HG03039 (cell line): ENCODE data around the gene PIGQ.

Experiments used
- ATAC-seq: cut with Tn5 transposase; IDR thresholded peaks from one replicate; pipeline ENCODE4 v1.9.1; 2021; ENCODE audit warnings: mild to moderate bottlenecking, moderate library complexity; ENCODE audit not compliant: unreplicated experiment

PIGQ gene

GRCh38 chr16:566475-567372, 3.0 kb upstream of the PIGQ start, which contains the start of gene NHLRC4:
NHLRC4 (plus strand) TSS chr16:567005; CDS start chr16:568048, 1,043 bp downstream.
- ATAC-seq, result no peak

GRCh38 chr16:567373-568256, 2.2 kb upstream of the PIGQ start:
- ATAC-seq, result no peak

GRCh38 chr16:568401-569258, 1.1 kb upstream of the PIGQ start:
- no peak for ATAC-seq

DNA sequence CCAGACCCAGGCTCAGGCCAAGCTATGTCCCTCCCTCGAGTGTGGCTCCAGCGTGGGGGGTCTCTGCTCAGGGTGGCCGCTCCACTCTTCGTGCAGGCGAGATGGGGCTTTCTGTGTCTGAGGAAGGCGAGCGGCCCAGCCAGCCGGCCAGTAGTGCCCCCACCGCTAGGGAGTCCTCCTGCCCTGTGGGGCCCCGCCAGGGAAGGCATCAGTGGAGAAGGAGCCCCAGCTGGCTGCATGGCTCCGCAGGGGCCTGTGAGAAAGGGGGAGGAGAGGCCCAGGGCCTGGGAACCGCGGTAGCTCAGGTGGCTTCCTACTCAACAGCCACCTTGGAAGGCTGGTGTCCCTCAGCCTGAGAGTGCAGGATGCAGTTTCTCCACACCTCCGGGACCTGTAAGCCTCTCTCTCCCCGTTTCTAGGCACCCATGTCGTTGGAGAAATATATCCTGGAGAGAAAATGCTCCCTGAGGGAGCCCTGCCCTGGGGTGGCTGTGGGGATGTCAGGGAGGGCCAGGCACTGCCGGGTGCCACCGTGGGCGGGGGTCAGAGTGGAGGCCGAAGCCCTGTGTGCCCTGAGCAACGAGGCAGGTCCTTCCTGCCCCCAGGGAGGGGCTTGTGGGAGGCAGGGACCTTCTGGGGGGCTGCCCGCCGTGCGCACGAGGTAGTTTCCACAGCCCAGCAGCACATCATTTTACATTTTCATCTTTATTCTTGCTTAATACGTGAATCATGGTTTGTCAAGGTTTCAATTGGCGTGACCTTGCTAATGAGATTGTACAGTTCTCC, 3.3 kb downstream of the PIGQ start:
- ATAC-seq, result no peak

GRCh38 chr16:574021-574760, 4.4 kb downstream of the PIGQ start:
- no peak for ATAC-seq

GRCh38 chr16:575354-576196, 5.8 kb downstream of the PIGQ start:
- no peak for ATAC-seq

DNA sequence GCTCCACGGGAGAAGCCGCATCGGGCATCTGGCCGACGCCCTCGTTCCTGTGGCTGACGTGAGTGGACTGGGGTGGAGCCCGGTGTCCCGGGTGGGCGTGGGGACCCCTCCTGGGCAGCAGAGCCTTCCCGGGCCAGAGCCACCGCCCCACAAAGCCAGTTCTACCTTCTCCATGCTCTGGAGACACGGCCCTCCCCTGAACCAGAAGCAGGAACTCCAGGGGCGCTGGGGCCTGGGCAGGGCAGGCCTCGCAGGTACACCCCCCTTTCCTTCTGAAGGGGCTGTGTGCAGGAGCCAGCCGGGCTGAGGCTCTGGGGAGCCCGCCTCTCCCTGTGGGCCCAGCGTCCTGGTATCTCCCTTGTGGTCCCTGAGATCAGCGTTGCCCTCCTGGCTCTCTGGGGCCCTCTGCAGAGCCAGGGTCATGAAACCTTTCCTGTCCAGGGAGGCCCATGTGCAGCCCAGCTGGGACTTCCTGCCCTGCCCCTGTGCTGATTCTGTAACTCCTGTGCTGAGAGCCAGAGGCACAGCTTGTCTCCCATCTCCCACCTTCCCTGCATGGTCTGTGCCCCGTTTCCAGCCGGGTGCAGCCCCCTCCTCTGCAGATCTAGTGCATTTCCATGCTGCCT, 6.5 kb downstream of the PIGQ start:
- ATAC-seq, result no peak

GRCh38 chr16:576823-577201, 7.0 kb downstream of the PIGQ start:
- no peak for ATAC-seq

- no peak for ATAC-seq
These were observed 8.0 kb downstream of the PIGQ start for GRCh38 chr16:577796-578195.

DNA sequence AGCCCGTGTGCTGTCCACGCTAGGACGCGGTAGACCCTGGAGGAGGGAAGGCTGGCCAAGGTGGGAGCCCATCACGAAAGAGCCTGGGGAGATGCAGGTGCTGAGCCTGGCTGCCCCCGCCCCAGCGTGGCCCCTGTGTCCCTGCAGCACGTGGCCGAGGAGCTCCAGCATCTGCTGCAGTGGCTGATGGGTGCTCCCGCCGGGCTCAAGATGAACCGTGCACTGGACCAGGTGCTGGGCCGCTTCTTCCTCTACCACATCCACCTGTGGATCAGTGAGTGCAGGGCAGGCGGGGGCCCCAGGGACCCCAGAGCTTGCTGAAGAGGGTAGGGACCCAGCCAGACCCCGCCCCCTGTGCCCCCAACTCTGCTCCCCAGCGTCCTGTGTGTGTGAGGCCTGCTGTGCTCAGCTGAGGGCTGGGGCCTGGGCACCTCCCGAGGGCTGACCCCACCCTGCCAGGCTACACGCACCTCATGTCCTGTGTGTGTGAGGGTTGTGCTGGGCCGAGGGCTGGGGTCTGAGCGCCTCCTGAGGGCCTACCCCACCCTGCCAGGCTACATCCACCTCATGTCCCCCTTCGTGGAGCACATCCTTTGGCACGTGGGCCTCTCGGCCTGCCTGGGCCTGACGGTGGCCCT, 8.6 kb downstream of the PIGQ start:
- no peak for ATAC-seq

DNA sequence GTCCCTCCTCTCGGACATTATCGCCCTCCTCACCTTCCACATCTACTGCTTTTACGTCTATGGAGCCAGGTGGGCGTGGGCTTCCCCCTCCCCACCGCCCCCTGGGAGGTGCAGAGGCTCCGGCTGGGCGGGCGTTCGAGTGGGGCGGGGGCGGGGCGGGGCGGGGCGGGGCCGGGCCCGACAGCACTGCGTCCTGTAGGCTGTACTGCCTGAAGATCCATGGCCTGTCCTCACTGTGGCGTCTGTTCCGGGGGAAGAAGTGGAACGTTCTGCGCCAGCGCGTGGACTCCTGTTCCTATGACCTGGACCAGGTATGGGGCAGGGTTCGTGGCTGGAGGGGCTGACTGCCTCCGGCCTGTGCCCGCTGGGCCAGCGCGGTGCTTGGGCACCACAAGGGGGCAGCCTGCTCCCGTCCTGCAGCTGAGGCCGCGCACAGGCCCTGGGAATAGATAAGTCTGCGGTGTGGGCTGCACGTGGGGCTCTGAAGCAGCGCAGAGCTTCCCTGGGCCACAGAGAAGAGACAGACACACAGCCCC, 9.2 kb downstream of the PIGQ start:
- no peak for ATAC-seq

GRCh38 chr16:580141-580945, 10.6 kb downstream of the PIGQ start:
- ATAC-seq, result no peak

GRCh38 chr16:580946-581498, 11.3 kb downstream of the PIGQ start:
- no peak for ATAC-seq

DNA sequence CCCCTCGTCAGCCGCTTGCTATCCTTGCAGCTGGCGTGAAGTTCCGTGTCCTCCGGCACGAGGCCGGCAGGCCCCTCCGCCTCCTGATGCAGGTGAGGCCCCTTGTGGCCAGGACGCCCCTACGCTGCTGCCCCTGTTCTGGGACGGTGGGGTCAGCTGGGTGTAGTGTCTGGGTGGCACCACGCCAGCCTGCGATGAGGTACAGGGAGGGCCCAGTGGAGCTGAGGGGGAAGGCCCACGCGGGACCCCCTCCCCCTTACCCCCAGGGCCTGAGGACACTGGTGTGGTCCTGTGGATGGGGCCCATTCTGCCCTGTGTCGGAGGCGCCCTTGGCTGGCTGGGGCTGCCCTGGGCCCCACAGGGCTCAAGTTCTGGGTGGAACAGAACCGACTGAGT, 12.4 kb downstream of the PIGQ start:
- no peak for ATAC-seq

GRCh38 chr16:582614-583331, 13.0 kb downstream of the PIGQ start:
- no peak for ATAC-seq

DNA sequence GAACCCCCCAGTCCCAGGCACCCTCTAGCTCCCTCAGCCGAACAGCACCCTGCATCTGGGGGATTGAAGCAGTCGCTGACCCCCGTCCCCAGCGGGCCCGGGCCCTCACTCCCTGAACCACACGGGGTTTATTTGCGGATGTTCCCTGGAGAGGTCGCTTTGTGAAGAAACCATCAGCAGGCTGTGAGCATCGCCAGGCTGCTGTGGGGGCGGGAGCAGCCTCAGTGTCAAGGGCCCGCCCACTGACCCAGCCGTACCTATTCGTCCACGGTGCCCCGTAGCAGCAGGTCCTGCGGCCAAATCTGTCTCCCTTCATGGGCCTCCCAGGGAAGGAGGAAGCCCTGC, 13.7 kb downstream of the PIGQ start:
- no peak for ATAC-seq
